ENCODE results near the gene CCDC88C.

DNA sequence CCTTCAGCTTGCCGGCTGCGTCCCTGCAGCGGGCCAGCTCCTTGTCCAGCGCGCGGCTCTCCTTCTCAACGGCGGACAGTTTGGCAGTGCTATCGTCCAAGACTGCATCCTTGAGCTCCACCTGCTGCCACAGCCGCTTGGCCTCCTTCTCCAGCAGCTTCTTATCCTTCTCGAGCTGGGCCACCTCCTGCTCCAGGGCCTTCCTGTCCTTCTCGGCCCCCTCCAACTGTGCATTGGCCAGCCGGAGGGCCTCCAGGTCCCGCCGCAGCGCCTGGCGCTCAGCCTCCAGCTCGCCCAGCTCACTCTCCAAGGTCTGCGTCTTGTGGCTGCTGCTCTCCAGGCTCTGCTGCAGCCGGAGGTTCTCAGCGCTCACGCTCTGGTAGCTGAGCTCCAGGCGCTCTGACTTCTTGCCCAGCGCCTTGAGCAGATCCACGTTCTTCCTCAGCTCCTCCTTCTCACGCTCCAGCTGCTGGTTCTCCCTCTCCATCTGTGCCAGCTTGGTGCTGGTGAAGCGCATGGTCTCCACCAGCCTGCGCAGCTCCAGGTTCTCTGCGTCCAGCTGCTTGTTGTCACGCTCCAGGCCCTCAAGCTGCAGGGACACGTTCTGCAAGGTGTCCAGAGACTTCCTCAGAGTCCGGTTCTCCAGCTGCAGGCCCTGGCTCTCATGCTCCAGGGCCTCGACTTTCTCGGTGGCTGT lies 104.3 kb downstream of the CCDC88C start:
- TF ChIP-seq, protein P1, sequence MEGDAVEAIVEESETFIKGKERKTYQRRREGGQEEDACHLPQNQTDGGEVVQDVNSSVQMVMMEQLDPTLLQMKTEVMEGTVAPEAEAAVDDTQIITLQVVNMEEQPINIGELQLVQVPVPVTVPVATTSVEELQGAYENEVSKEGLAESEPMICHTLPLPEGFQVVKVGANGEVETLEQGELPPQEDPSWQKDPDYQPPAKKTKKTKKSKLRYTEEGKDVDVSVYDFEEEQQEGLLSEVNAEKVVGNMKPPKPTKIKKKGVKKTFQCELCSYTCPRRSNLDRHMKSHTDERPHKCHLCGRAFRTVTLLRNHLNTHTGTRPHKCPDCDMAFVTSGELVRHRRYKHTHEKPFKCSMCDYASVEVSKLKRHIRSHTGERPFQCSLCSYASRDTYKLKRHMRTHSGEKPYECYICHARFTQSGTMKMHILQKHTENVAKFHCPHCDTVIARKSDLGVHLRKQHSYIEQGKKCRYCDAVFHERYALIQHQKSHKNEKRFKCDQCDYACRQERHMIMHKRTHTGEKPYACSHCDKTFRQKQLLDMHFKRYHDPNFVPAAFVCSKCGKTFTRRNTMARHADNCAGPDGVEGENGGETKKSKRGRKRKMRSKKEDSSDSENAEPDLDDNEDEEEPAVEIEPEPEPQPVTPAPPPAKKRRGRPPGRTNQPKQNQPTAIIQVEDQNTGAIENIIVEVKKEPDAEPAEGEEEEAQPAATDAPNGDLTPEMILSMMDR (IDR thresholded peaks at IDR 0.05 in 4 of 5, conservative IDR thresholded peaks at IDR 0.05 in 1 of 5): no peak
- no peak for TF ChIP-seq POLR2A (IDR thresholded peaks at IDR 0.05)
